ENCODE results near the gene PROM1.

DNA sequence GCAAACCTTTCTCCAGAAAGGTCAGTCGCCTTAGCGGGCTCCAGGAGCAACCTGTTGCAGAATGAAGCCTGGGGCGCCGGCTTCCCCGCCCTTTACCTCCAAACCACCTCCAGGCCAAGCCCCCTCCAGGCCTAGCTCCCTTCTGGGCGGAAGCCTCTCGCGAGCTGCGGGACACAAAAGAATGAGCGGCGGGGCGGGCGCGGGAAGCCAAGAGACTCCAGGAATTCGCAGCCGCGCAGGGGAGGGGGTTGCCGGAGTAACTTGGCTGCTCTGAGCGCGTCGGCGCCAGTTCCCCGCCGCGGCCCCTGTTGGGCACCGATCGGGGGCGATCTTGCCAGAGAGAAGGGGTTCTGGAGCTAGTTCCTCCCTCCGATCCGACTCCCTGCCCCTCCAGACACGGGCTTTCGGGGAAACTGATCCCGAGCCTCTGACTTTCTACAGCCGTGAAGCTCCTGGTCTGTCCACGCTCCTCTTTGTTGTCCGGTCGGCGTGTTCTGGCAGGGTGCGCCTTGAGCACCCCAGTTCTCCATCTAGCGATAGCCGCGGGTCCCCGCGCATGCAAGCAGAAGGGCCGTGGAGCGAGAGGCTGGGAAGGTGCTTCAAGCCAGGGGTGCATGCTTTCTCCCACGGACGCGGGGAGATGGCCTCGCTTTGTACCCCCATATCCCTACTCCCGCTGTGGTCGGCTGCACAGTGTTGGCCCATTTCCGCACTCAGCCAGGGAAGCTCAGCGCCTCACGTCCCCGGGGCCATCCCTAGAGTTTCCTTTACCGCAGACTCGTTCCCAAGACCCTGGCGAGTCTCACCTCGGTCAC lies 1.2 kb downstream of the PROM1 start:
- TF ChIP-seq EZH2 (IDR thresholded peaks at IDR 0.05; ENCODE audit: borderline replicate concordance, insufficient read depth, low read length, poor library complexity, severe bottlenecking) (no peak), EP300 (conservative IDR thresholded peaks at IDR 0.05; ENCODE audit: poor library complexity, severe bottlenecking) (no peak), POLR2AphosphoS5 (IDR thresholded peaks at IDR 0.05) (no peak)
- TF ChIP-seq, protein P1, sequence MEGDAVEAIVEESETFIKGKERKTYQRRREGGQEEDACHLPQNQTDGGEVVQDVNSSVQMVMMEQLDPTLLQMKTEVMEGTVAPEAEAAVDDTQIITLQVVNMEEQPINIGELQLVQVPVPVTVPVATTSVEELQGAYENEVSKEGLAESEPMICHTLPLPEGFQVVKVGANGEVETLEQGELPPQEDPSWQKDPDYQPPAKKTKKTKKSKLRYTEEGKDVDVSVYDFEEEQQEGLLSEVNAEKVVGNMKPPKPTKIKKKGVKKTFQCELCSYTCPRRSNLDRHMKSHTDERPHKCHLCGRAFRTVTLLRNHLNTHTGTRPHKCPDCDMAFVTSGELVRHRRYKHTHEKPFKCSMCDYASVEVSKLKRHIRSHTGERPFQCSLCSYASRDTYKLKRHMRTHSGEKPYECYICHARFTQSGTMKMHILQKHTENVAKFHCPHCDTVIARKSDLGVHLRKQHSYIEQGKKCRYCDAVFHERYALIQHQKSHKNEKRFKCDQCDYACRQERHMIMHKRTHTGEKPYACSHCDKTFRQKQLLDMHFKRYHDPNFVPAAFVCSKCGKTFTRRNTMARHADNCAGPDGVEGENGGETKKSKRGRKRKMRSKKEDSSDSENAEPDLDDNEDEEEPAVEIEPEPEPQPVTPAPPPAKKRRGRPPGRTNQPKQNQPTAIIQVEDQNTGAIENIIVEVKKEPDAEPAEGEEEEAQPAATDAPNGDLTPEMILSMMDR (IDR thresholded peaks at IDR 0.05; ENCODE audit: poor library complexity, severe bottlenecking), result peak; percentile 19
- TF ChIP-seq, protein P2, sequence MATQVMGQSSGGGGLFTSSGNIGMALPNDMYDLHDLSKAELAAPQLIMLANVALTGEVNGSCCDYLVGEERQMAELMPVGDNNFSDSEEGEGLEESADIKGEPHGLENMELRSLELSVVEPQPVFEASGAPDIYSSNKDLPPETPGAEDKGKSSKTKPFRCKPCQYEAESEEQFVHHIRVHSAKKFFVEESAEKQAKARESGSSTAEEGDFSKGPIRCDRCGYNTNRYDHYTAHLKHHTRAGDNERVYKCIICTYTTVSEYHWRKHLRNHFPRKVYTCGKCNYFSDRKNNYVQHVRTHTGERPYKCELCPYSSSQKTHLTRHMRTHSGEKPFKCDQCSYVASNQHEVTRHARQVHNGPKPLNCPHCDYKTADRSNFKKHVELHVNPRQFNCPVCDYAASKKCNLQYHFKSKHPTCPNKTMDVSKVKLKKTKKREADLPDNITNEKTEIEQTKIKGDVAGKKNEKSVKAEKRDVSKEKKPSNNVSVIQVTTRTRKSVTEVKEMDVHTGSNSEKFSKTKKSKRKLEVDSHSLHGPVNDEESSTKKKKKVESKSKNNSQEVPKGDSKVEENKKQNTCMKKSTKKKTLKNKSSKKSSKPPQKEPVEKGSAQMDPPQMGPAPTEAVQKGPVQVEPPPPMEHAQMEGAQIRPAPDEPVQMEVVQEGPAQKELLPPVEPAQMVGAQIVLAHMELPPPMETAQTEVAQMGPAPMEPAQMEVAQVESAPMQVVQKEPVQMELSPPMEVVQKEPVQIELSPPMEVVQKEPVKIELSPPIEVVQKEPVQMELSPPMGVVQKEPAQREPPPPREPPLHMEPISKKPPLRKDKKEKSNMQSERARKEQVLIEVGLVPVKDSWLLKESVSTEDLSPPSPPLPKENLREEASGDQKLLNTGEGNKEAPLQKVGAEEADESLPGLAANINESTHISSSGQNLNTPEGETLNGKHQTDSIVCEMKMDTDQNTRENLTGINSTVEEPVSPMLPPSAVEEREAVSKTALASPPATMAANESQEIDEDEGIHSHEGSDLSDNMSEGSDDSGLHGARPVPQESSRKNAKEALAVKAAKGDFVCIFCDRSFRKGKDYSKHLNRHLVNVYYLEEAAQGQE (IDR thresholded peaks at IDR 0.05; ENCODE audit: borderline replicate concordance), result no peak
